Loucy (cell line): ENCODE measurements around the gene MTHFR.

Experiments used
- EZH2phosphoT487 ChIP-seq: fragments of 200-600 bp; IDR thresholded peaks from 2 replicates; pipeline ENCODE4 v1.6.1; 2018; ENCODE audit warnings: antibody characterized with exemption, mild to moderate bottlenecking, moderate library complexity, borderline replicate concordance
- TF ChIP-seq, protein P1 (sequence below): fragments of 200-600 bp; sonication (generic); conservative IDR thresholded peaks from 2 replicates; pipeline ENCODE4 v1.5.1; 2014; ENCODE audit warnings: mild to moderate bottlenecking, antibody characterized with exemption, low read length

DNA sequence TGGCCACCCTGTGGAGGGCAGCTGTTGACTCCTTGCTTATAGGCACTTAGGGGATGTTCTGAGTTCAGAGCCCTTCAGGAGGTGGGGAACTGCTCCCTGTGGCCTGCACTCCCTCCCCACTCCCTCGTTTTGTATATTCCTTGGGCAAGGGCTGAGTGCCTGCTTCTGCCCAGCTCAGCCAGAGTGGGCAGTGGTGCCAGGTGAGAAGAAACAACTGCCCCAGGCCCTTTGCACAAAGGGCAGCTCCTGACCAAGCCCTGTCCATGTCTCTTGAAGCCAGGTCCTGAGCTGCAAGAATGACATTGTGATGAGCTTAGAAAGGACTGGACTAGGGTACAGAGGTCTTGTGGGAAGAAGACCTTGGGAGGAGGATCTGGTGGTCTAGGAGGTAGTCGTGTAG, 67.7 kb downstream of the MTHFR start:
- TF ChIP-seq, protein P1, sequence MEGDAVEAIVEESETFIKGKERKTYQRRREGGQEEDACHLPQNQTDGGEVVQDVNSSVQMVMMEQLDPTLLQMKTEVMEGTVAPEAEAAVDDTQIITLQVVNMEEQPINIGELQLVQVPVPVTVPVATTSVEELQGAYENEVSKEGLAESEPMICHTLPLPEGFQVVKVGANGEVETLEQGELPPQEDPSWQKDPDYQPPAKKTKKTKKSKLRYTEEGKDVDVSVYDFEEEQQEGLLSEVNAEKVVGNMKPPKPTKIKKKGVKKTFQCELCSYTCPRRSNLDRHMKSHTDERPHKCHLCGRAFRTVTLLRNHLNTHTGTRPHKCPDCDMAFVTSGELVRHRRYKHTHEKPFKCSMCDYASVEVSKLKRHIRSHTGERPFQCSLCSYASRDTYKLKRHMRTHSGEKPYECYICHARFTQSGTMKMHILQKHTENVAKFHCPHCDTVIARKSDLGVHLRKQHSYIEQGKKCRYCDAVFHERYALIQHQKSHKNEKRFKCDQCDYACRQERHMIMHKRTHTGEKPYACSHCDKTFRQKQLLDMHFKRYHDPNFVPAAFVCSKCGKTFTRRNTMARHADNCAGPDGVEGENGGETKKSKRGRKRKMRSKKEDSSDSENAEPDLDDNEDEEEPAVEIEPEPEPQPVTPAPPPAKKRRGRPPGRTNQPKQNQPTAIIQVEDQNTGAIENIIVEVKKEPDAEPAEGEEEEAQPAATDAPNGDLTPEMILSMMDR: no peak
- TF ChIP-seq EZH2phosphoT487: no peak
